NCI-H146 treated with DMSO at 0.1 percent for 48 hours (cell line): ENCODE measurements around the gene TRAK2.
"Not testable (repeated sequence)": the region's sequence is repeated elsewhere in the genome, so short reads cannot be mapped to it uniquely, and the experiment has no call there.

Experiments
- DNase-seq: peaks from one replicate; lab custom pipeline; 2025; ENCODE audit not compliant: unreplicated experiment; lab: John Stamatoyannopoulos, UW

TRAK2 gene

DNA sequence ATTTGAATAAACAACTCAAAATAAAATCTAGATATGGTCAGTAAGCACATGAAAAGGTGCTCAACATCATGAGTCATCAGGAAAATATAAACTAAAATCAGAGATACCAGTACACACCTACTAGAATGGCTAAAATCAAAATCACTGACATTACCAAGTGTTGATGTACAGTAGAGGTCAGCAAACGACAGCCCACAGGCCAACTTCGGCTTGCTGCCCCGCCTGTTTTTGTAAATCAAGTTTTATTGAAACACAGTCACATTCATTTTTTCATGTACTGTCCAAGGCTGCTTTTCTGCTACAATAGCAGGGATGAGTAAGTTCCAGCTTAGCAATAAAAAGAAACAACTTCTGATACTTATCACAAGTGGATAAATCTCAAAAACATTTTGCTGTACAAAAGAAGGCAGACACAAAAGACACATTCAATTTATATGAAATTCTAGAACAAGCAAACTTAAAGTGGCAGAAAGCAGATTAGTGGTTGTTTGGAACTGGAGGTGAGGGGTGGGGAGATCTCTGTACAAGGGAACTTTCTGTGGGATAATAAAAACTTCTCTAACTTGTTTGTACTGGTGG, 32.1 kb downstream of the TRAK2 start:
- no peak for DNase-seq

DNA sequence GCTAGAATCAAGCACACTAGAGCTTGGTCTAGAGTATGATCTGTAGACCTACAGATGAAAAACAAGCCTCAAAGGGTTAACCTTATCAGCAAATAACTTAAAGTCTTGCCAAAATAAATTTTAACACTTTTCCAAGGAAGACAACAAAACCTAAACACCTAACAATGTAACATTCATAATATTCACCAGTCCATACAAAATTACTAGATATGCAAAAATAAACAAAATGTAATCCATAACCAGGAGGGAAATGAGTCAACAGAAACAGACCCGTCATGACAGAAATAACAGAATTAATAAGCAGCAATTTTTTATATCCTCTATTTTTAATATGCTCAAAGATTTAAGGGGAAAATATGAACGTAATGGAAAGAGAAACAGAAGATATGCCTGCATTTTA, 36.1 kb downstream of the TRAK2 start:
- DNase-seq, result no peak

DNA sequence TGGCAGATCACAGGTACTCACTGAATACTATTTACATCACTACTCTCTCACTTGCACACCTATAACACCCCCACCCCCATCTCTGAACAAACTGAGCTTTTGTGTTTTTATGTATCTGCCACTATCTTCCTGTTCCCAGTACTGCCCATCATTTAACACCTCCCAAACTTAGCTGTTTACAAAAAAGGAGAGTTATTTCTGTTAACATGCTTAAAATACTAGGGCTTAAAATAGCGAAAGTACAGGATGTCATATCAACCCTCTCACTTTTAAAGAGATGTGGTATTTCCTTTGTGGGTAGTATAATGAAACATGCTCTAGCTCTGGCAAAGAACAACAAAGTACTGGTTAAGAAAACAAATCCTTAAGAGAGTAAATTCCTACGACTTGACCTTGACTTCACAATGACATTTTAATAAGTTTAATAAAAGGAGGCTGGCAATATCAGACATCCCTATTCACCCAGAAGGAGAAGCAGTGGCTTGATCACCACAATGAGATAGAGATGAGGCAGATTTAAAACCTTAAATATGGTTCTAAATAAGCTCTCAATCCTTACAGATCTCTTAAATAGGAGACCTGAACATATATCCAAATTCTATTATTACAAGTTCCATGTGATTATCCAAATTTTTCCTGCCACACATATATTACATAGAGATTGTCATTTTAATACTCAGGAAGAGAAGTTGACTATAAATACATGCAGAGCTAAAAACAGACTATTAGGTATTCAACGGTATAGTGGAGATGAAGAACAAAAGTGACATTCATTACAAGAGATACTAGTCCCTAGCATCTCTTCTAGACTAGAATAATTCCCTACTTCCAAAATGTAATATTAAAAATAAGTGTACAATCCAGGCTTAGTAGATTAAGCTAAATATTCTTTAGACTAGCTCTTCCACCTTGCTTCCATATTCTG, 36.9 kb downstream of the TRAK2 start:
- no peak for DNase-seq

DNA sequence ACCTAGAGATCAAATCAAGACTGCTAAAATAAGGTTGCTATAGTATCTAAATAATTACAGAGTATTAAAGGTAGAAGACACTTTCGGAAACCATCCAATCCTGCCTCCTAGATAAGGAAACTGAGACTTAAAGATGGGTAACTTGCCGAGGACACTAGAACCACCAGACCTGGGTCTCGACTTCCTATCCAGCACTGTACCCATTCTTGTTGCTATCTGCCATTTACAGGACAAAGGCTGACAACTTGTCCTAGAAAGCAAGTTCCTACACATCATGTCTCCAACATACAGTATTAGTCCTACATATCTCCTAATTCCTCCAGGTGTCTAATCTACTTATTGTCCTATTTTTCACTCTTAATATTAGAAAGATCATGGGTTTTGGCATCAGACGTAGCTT, 37.7 kb downstream of the TRAK2 start:
- DNase-seq, result no peak

DNA sequence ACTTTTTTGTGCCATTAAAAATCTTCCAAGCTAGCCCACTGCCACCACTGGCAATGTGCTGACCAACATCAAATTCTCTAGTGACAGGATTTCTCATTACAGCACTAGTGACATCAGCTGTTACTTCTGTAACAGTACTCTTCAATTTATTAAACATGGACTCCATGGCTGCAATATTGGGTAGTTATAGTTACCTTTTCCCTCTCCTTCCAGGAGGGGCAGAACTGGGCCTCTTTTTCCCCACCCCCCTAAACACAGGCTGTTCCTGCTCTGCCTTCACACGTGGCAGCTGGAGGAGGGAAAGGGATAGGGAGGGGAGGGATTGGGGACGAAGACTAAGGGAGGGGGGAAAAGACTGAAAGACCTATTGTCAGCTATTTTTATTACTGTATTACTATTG, 38.1 kb downstream of the TRAK2 start:
- no peak for DNase-seq

DNA sequence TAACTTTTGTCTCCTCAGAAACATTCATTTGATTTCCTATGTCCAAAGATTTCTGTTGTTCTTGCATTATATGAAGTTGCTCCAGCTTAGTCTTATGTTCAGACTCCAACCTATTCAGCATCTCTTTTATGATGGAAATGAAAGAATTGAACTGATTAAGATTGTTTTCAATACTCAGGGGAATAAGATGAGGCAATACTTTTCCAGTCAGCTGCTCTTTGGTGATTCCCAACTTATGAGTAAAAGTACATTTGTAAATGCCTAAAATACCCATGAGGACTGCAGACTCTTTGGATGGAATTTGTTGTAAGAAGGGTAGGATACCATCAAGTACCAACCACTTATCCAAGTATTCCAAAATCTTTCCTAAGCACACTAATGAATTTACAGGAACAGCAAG, 39.8 kb downstream of the TRAK2 start:
- DNase-seq, result no peak

DNA sequence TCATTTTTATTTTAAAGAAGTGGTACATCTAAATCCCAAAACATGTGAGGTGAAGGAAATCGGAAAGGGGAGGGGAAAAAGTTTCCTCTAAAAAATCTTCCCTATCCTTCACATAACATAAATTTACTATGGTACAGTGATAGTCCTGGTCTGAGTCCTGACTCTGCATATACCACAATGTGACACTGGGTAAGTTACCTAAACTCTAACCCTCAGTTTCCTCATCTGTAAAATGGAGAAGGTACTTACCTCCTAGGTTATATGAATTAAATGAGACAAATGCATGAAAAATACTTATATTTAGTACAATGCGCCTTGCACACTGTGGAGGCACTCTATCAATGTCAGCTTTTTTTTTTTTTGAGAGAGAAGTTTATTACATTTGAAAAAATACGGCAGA, 42.3 kb downstream of the TRAK2 start:
- no peak for DNase-seq

DNA sequence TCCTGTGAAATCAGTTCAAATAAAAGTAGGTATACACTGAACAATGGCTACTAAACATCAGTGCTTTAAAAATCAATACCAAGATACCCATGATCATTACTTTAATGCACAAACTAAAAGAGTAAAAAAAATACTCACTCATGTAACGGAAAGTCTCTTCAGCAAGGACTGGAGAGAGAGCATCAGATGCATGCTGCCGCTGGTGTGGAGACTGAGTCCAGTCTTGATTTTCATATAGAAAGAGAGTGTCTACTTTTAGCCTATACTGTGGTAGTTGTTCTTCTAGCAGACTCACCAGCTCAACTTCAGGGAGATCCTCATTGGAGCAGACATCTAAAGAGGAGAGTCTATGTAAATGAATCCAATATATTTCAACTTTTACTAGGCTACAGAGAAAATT, 44.0 kb downstream of the TRAK2 start:
- no peak for DNase-seq

DNA sequence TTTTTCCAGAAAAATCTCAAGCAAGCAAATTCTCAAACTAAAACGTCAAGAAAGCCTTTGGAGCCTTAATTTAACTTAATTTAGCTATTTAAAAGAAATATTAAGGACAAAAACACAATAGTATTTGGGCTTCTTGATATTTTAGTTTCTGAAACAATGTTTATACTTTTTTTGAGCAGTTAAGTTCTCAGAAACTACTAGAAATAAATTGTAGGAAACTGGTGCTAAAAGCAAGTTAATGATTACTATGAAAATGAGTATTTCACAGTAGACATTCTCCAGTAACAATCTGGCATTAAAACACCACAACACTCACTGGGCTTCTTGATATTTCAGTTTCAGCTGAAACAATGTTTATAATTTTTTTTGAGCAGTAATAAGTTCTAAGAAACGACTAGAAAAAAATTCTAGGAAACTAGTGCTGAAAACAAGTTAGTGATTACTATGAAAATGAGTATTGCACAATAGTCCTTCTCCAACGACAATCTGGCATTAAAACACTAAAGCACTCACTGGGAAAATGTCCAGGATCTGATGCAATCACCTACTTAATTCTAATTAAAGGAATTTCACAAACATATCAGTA, 45.1 kb downstream of the TRAK2 start:
- no peak for DNase-seq

DNA sequence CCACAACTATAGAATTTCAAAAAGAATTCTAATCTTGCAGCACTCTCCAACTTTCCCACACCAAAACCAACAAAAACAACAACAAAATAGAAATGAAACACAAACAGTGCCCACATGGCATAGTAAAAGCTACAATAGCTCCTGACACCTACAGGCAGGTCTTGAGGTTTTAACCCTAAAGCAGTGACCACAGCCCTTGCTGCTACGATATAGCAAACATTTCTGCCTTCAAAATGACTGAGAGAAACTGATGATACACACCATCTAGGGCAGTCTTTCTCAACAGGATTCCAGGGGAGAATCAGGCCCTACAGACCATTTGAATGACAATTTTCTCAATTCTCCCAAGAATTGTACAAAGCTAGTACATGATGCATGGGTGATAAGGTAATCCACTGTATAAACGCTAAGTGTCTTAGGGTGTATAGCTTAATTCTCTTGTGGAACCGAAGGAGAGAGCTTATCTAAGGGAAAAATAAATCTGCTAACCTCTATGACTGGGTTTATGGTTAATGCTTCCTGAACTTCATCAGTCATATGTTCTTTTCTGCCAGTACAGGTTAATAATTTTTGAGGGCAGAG, 46.5 kb downstream of the TRAK2 start:
- no peak for DNase-seq

DNA sequence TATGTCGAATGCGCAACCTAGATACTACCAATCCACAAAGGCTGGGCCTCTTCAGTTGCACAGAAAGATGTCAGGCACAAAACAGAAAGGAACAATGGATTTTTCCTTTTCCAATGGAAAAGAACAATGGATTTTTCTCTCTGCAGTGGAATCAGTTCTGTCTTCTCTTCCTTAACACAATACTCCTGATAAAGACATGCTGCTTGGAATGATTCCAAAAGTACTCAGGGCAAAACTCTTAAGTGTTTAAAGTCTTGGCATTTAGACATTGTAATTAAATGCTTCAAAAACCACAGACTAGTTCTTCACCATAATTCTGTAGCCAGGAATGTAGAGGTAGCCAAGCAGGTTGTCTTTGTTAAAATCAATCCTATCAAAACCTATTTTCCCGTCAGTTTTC, 47.4 kb downstream of the TRAK2 start:
- no peak for DNase-seq

DNA sequence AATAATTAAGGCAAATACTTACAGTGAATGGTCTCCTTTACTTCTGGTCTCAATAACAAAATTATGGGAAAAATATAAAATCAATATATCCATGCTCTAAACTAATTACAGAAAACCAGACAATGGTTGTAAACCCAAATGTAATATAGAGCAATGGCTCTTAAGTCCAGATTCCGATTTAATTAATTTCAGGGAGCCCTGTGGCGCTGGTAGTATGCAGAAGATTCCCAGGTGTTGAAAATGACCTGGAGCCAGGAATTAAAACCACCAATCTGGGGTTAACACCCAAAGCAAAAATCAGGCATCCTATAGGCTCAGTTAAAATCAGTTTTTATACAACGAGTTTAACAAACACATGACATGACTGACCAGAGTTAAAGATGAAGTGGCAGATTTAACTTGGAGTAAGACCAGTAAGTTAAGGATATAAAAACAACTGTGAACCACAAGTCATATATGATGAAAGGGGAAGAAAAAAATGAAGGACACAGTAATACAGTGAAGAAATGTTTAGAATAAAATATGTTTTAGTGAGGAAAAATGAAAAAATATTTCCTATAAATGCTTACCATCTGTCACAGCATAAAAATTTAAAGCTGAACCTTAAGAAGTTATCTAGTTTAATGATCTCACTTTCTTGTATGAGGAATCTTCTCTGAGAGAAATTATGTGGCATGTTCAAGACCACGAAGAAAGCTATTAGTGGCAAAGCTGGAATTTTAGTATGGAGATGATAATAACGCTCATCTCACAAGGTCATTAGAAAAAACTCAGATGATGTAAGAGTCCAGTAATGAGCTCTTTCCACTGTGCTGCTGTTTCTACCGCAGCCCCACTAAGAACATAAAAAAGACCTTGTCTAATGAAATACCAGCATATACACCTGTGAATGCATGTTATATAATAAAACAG, 48.4 kb downstream of the TRAK2 start:
- no peak for DNase-seq

DNA sequence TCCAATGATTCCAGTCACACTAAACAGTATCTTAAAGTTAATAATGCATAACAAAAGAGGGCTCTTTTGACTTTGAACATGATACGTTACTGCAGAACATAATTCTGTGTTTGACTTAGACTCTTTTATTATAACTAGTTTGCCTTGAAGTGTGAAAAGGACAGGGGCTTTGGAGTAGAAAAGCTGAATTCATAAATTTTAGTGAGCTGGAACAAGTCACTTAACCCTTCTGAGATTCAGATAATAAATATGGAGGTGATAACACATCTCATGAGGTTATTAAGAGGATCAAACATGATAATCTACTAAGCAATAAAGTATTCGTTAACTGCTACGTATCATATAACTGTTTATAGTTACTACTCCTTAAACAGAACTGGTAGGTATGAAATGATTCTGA, 49.4 kb downstream of the TRAK2 start:
- DNase-seq, result no peak

DNA sequence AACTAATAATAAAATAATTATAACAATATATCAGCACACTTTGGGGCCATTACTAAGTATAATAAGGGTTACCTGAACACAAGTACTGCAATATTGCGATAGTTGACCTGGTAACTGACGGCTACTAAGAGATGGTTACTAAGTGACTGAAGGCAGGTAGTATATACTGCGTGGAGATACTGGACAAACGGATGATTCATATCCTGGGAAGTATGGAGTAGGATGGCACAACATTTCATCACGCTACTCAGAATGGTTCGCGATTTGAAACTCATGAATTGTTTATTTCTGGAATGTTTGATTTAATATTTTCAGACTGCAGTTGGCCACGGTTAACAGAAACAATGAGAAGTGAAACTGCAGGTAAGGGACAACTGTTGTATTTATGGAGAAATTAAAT, 54.7 kb downstream of the TRAK2 start:
- DNase-seq, result no peak

DNA sequence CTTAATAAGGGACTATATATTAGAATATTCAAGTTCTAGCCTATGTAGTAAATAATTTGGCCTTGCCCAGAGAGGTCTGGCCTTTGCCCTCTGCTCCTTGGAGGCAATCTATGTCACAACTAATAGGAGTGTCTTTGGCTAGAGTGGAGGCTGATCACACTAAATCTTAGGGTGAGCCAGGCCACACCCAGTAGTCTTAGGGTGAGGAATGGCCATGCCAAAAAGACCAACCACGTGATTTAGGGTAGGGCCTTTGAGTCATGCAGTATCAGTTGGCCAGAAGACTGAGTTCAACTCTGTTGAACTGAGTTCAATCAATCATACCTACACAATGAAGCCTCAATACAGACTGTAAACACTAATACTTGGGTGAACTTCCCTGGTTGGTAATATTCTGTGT, 68.1 kb downstream of the TRAK2 start:
- DNase-seq, result no peak

DNA sequence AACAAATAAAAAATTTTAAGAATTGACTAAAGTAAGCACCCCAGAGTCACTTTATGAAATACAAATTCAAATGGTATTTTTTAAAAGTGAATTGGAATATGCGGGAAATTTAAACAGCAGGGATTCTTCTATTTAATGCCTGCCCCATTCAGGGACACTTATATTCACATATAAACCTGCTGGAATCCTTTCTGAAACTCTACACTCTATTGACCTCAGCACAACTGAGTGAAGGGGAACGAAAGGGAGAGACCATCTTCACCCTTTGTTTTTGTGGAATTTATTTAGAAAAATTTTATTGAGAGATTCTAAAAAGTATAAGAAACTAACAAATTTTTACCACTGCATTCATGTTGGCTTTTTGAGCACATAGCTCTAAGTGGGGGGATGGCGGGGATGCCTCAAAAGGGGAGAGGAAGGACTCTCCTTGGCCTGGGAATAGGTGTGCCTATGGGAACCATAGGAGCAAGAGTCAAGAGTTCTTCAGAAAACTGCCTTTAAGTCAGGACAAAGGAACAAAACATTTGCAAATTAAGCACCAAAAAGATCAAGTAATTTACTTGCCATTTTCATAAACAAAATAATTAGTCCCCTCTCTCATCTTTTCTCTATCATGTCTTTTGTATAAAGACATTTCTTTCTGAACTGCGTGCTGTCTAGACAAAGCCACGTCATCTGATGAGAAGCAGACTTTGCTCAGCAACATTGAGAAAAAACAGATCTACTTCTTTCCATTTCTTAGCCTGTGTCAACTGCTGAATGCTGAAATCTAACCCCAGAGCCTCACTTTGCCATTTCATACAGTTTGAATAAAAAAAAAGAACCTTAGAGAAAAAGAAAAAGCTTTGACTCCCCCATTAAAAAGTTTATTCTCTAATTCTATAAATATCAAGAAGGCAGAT, 72.5 kb downstream of the TRAK2 start:
- DNase-seq, result no peak

DNA sequence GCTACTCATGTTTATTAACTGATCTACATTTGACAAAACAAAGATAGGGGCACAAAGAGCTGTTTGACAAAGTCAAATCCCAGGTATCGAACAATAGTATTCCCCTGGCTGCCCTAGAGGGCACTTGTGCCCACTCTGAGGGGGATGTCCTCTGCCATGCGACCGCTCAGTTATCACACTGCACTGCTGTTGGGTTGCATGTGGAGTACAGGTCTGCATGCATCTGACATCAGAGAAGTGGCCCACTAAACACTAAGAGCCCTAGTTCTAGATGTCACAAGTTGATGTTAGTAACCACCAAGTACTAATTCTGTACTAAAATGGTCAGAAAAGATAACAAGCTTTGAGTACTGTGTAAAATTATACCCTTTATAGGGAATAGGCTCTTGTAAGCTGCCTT, 74.0 kb downstream of the TRAK2 start:
- DNase-seq, result no peak

DNA sequence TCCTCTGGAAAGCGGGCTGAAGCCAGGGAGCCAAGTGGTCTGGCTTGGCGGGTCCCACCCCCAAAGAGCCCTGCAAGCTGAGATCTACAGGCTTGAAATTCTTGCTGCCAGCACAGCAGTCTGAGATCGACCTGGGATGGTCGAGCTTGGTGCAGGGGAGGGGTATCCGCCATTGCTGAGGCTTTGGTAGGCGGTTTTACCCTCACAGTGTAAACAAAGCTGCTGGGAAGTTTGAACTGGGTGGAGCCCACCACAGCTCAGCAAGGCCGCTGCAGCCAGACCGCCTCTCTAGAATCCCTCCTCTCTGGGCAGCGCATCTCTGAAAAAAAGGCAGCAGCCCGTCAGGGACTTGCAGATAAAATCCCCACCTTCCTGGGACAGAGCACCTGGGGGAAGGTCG, 81.5 kb downstream of the TRAK2 start:
- DNase-seq, result no peak

DNA sequence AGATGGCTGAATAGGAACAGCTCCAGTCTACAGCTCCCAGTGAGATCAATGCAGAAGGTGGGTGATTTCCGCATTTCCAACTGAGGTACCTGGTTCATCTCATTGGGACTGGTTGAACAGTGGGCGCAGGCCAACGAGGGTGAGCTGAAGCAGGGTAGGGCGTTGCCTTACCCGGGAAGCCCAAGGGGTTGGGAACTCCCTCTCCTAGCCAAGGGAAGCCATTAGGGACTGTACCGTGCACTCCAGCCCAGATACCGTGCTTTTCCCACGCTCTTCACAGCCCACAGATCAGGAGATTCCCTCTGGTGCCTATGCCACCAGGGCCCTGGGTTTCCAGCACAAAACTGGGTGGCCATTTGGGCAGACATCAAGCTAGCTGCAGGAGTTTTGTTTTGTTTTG, 81.9 kb downstream of the TRAK2 start:
- DNase-seq, result not testable (repeated sequence)

DNA sequence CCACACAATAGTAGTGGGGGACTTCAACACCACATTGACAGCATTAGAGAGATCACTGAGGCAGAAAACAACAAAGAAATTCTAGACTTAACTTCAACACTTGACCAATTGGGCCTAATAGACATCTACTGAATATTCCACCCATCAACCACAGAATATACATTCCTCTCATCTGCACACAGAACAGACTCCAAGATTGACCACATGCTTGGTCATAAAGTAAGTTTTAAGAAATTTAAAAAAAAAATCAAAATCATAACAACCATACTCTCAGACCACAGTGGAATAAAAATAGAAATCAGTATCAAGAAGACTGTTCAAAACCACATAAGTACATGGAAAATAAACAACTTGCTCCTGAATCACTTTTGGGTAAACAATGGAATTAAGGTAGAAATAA, 85.1 kb downstream of the TRAK2 start:
- DNase-seq, result no peak
